GM12878 (cell line): ENCODE data around the gene RAB10. TPM values are rescaled to one million over a fixed set of nuclear protein-coding genes. Genes with fewer than 3 reads are reported as not detected.

Experiments used
- ATF3 ChIP-seq: IDR thresholded peaks from 2 replicates; pipeline ENCODE4 v1.6.1; 2011; ENCODE audit warnings: low read depth, mild to moderate bottlenecking, low read length, moderate library complexity, borderline replicate concordance; ENCODE audit errors: extremely low read depth
- BACH1 ChIP-seq: fragments of 450-650 bp; IDR thresholded peaks from 2 replicates; pipeline ENCODE4 v1.6.1; 2017; ENCODE audit warnings: mild to moderate bottlenecking, borderline replicate concordance
- CBX5 ChIP-seq: sonication (generic); IDR thresholded peaks from 2 replicates; pipeline ENCODE4 v1.6.1; 2016; ENCODE audit warnings: low read depth, moderate library complexity, mild to moderate bottlenecking, inconsistent platforms
- CEBPB ChIP-seq, 2 experiments: fragments of 150-350 bp in 1 of 2; IDR thresholded peaks; 2 replicates each; pipeline ENCODE4 v1.6.1; 2012 to 2014; ENCODE audit warnings: low read depth in 2 of 2, low read length in 2 of 2, borderline replicate concordance in 1 of 2, inconsistent platforms in 1 of 2
- CREB1 ChIP-seq: IDR thresholded peaks from 2 replicates; pipeline ENCODE4 v1.6.1; 2012; ENCODE audit warnings: low read depth, mild to moderate bottlenecking, inconsistent platforms
- ELK1 ChIP-seq: IDR thresholded peaks from 2 replicates; pipeline ENCODE4 v1.6.1; 2012; ENCODE audit warnings: low read depth, low read length, improper control_type of control experiment
- ETV6 ChIP-seq, 2 experiments: fragments of 450-650 bp in 1 of 2; IDR thresholded peaks in 1 of 2; conservative IDR thresholded peaks in 1 of 2; 2 replicates each; pipeline ENCODE4 v1.6.1; 2014; ENCODE audit warnings: antibody characterized with exemption in 1 of 2, borderline replicate concordance in 1 of 2, low read depth in 1 of 2, mild to moderate bottlenecking in 1 of 2, moderate library complexity in 1 of 2
- GATAD2B ChIP-seq: fragments of 450-650 bp; conservative IDR thresholded peaks from 2 replicates; pipeline ENCODE4 v1.6.1; 2017; ENCODE audit warnings: low read depth, mild to moderate bottlenecking, moderate library complexity
- IRF3 ChIP-seq: fragments of 450-650 bp; IDR thresholded peaks from 2 replicates; pipeline ENCODE4 v1.6.1; 2014; ENCODE audit warnings: mild to moderate bottlenecking
- IRF4 ChIP-seq: IDR thresholded peaks from 2 replicates; pipeline ENCODE4 v1.6.1; 2011; ENCODE audit warnings: low read depth, low read length
- MEF2A ChIP-seq: IDR thresholded peaks from 2 replicates; pipeline ENCODE4 v1.6.1; 2011; ENCODE audit warnings: low read depth, mild to moderate bottlenecking, low read length, moderate library complexity; ENCODE audit not compliant: insufficient read depth
- MYB ChIP-seq: fragments of 150-350 bp; IDR thresholded peaks from 2 replicates; pipeline ENCODE4 v1.6.1; 2014; ENCODE audit warnings: mild to moderate bottlenecking, low read depth, low read length, borderline replicate concordance
- NR2C1 ChIP-seq: fragments of 450-650 bp; IDR thresholded peaks from 2 replicates; pipeline ENCODE4 v1.6.1; 2017; ENCODE audit warnings: antibody characterized with exemption, mild to moderate bottlenecking, moderate library complexity
- PBX3 ChIP-seq: IDR thresholded peaks from 2 replicates; pipeline ENCODE4 v1.6.1; 2011; ENCODE audit warnings: mild to moderate bottlenecking, low read depth, low read length, moderate library complexity; ENCODE audit not compliant: insufficient replicate concordance
- PKNOX1 ChIP-seq: fragments of 450-650 bp; IDR thresholded peaks from 2 replicates; pipeline ENCODE4 v1.6.1; 2016; ENCODE audit warnings: mild to moderate bottlenecking
- POLR2AphosphoS5 ChIP-seq: IDR thresholded peaks from 2 replicates; pipeline ENCODE4 v1.6.1; 2011; ENCODE audit warnings: mild to moderate bottlenecking, low read length, inconsistent platforms
- RB1 ChIP-seq: fragments of 450-650 bp; formaldehyde crosslinking; IDR thresholded peaks from 2 replicates; pipeline ENCODE4 v1.6.1; 2017; ENCODE audit warnings: mild to moderate bottlenecking, borderline replicate concordance
- RELA ChIP-seq: fragments of 450-650 bp; IDR thresholded peaks from 2 replicates; pipeline ENCODE4 v1.8.0; 2014; ENCODE audit warnings: borderline replicate concordance; ENCODE audit not compliant: partially characterized antibody
- RELB ChIP-seq: fragments of 450-650 bp; IDR thresholded peaks from 2 replicates; pipeline ENCODE4 v1.6.1; 2017; ENCODE audit warnings: low read depth, mild to moderate bottlenecking, moderate library complexity
- SMAD5 ChIP-seq: IDR thresholded peaks from 2 replicates; pipeline ENCODE4 v1.6.1; 2016; ENCODE audit warnings: antibody characterized with exemption, low read depth
- SREBF1 ChIP-seq: IDR thresholded peaks from 2 replicates; pipeline ENCODE4 v1.6.1; 2012; ENCODE audit warnings: mild to moderate bottlenecking, low read length
- TARDBP ChIP-seq: IDR thresholded peaks from 2 replicates; pipeline ENCODE4 v1.6.1; 2016; ENCODE audit warnings: borderline replicate concordance
- TCF12 ChIP-seq: IDR thresholded peaks from 2 replicates; pipeline ENCODE4 v1.6.1; 2011; ENCODE audit warnings: low read depth, mild to moderate bottlenecking, low read length
- WRNIP1 ChIP-seq: IDR thresholded peaks from 2 replicates; pipeline ENCODE4 v1.6.1; 2011; ENCODE audit warnings: low read depth, low read length, improper control_type of control experiment, borderline replicate concordance
- ZSCAN29 ChIP-seq: fragments of 450-650 bp; IDR thresholded peaks from 2 replicates; pipeline ENCODE4 v1.6.1; 2017; ENCODE audit warnings: mild to moderate bottlenecking, moderate library complexity
- polyA plus RNA-seq, 11 experiments: library from polyadenylated mRNA; depleted of rRNA in 4 of 11; unstranded in 6 of 11; stranded (reverse) in 5 of 11; fragments of >200 nt; fragmentation: Nextera tagmentation in 4 of 11; fragmentation: Illumina TruSeq in 1 of 11; extraction: Ambion mirVana in 4 of 11; extraction: Trizol in 1 of 11; gene quantifications; 1 replicate in 1 of 11; 2 replicates in 10 of 11; pipeline versions ENCODE4 v1.2.1 to v1.2.3, GENCODE V29; 2011 to 2016; ENCODE audit warnings: inconsistent platforms in 2 of 11, missing spikeins in 2 of 11, low read depth in 1 of 11
- total RNA-seq, 4 experiments: library from RNA; depleted of rRNA in 3 of 4; stranded (reverse); fragments of >200 nt in 3 of 4; fragmentation: Illumina TruSeq in 1 of 4; extraction: Trizol in 1 of 4; gene quantifications; 2 replicates each; pipeline versions ENCODE4 v1.2.1 to v1.2.3, GENCODE V29; 2013 to 2021

Gene RAB10
- total and polyA plus RNA-seq, 10 of the 15 experiments (the other 5 are each of a cell fraction or from before 2014, with no cell fraction given), result 13.3 to 109 (median 82.0) TPM

GRCh38 chr2:26184555-26185303 lies 150.8 kb downstream of the RAB10 start (continued):
- TF ChIP-seq MYB (no peak), RELB (no peak), IRF3 (no peak), PBX3 (no peak), RELA (no peak), POLR2AphosphoS5 (peak; percentile 39; the same call in 1 of the 2 replicates), NR2C1 (no peak), ELK1 (no peak), WRNIP1 (no peak), GATAD2B (no peak; the same call in 1 of the 2 replicates), RB1 (no peak), ZSCAN29 (no peak), TCF12 (no peak), ETV6 (conservative IDR thresholded peaks at IDR 0.05 in 1 of 2, IDR thresholded peaks at IDR 0.05 in 1 of 2; ENCODE audit: borderline replicate concordance in 1 of 2, low read depth in 1 of 2) (no peak), MEF2A (no peak), IRF4 (no peak), ATF3 (no peak), CEBPB (IDR thresholded peaks at IDR 0.05; ENCODE audit: borderline replicate concordance in 1 of 2, low read depth in 2 of 2, low read length in 2 of 2) (no peak), PKNOX1 (no peak), CREB1 (no peak), SREBF1 (no peak), TARDBP (no peak), CBX5 (no peak; the same call in 1 of the 2 replicates), SMAD5 (no peak), BACH1 (peak; percentile 87)
